ENCODE data around the gene PPARG. TPM values are rescaled to one million over a fixed set of nuclear protein-coding genes. Genes with fewer than 3 reads are reported as not detected.
"Not testable (repeated sequence)": the region's sequence is repeated elsewhere in the genome, so short reads cannot be mapped to it uniquely, and the experiment has no call there.

The PPARG gene
- total RNA-seq, 1 experiment from 2014 or later = 2.6 TPM

DNA sequence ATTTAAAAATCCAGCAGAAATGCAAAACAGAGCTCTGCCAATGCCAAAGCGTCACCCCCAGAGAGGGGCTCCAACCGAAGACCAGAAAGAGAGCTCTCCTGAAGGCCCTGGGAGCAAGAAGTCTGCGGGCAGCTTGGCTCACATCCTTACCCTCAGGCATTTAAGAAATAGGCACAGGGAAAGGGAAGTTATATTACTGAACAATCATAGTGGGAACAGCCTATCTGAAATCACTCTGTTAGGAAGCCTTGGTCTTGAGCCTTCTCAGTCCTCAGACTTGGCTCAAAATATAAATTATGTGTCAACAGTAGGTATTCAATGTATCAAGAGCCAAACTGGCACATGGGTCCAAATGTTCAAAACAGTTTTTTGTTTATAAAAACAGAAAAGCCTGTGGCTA, 10.3 kb upstream of the PPARG start:
- no peak for DNase-seq (ENCODE audit: low read depth)

DNA sequence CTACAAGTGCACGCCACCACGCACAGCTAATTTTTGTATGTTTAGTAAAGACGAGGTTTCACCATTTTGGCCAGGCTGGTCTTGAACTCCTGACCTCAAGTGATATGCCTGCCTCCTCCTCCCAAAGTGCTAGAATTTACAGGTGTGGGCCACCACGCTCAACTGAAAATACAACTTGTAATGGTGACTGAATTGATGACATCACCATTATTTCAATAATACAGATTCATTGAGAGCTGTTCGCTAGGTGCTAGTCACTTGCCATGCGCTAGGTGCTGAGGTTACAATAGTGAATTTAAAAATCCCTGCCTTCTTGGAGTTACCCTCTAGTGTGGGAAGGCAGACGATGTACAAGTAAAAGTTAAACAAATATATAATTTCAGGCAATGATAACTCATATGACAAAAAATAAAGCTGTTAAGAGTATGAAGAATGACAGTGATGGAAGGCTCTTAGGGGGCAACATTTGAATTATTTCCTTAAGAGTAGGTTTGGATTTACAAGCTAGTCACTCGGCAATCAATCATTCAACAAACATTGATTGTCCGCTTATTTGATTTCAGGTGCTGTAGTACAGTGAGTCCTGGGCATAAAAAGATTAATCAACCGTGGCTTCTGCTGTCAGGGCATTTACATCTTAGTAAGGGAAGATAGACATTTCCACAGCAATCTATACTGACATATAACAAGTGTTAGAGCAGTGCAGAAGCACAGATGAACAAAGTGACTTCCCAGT, 9.1 kb upstream of the PPARG start:
- no peak for DNase-seq (ENCODE audit: low read depth)

DNA sequence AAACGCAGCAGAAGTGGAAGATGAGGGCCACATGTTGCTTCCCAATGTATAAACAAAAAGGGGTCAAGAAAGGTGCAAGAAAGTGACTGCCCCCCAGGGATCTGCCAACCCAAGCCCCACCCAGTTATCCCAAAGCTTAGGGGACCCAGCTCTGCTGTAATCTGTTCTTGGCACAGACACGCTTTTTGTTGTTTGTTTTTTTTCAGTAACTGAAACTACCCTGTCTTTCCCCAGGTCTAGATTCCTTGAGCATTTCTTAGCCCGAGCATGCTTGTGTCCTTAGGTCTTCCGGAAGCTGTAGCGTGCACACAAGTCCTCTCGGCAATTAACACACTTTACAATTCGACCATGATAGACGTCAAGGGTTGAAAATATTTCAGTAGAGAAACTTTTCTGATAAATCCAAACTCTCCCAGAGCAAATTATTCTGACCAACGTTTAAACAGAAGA, 8.5 kb upstream of the PPARG start:
- DNase-seq (ENCODE audit: low read depth) = no peak

DNA sequence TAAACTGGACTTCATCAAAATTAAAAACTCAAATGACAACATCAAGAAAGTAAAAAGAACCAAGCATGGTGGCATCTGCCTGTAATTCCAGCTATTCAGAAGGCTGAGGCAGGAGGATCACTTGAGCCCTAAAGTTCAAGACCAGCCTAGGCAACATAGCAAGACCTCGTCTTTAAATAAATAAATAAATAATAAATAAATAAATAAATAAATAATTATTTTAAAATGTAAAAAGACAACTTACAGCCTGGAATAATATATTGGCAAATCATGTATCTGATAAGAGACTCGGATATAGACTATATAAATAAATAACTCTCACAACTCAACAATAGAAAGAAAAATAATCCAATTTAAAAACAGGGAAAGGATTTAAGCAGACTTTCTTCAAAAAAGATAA, 4.3 kb upstream of the PPARG start:
- no peak for DNase-seq (ENCODE audit: low read depth)

DNA sequence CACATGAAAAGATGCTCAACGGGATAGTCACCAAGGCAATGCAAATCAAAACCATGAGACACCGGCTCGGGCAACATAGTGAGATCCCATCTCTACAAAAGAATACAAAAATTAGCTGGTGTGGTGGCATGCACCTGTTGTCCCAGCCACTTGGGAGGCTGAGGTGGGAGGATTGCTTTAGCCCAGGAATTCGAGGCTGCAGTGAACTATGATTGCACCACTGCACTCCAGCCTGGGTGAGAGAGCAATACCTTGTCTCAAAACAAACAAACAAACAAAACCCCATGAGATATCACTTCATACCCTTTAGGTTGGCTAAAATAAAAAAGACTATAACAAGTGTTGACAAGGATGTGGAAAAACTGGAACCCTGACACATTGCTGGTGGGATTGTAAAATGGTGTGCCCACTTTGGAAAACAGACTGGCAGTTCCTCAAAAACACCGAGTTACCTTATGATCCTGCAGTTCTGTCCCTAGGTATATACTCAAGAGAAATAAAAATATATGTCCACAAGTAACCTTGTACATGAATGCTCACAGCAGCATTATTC, 3.8 kb upstream of the PPARG start:
- DNase-seq (ENCODE audit: low read depth) = no peak

DNA sequence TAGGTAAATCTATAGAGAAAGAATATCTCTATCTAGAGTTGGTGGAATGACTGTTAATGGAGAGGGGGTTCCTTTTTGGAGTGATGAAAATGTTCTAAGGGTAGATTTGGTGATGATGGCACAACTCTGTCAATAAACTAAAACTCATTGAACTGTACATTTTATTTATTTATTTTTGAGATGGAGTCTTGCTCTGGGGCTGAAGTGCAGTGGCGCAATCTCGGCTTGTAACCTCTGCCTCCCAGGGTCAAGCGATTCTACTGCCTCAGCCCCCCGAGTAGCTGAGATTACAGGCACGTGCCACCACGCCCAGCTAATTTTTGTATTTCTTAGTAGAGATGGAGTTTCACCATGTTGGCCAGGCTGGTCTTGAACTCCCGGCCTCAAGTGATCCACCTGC, 3.1 kb upstream of the PPARG start:
- DNase-seq (ENCODE audit: low read depth) = not testable (repeated sequence)

DNA sequence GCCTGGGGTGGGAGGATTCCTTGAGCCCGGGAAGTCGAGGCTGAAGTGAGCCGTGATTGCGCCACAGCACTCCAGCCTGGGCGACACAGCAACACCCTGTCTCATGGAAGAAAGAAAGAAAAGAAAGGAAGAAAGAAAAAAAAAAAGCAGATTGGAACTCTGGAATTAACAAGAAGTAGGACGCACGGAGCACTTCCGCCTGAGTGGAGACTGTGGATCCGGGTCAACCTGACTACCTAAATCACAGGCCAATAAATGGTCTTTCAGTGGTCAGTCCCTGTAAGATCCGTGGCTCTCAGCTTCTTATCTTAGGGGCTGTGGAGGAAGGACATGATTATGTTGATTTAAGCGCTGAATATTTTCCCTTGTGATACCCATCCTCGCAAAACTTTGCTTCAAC, 2.4 kb upstream of the PPARG start:
- DNase-seq (ENCODE audit: low read depth) = no peak

DNA sequence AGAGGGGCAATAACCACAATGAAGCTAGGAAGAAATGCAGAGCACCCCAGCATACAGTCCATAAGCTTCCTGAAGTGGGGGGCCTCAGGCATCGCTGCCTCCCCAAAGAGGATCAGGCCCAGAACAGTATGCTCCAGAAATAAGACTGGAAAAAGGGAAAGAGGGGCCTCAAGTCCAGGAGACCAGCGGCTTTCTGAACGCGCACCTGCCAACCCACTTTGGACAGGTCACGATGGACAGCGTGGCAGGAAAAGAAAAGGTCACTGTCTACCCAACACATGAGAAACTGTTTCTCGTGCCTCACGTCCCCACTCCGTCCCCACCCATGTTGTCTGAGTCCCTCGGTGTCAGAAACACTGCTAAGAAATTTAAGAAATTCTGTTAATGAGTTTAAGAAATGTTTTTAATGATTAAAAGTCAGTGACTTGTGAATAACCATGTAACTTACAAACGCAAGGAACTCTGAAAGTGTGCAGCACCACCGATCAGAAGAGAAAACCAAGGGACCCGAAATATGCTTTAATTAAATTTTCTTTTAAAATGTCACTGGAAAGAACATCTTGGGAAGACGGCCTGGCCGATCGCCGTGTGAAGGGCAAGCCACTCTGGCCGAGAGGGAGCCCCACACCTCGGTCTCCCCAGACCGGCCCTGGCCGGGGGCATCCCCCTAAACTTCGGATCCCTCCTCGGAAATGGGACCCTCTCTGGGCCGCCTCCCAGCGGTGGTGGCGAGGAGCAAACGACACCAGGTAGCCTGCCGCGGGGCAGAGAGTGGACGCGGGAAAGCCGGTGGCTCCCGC, 1.7 kb upstream of the PPARG start:
- DNase-seq (ENCODE audit: low read depth) = no peak

DNA sequence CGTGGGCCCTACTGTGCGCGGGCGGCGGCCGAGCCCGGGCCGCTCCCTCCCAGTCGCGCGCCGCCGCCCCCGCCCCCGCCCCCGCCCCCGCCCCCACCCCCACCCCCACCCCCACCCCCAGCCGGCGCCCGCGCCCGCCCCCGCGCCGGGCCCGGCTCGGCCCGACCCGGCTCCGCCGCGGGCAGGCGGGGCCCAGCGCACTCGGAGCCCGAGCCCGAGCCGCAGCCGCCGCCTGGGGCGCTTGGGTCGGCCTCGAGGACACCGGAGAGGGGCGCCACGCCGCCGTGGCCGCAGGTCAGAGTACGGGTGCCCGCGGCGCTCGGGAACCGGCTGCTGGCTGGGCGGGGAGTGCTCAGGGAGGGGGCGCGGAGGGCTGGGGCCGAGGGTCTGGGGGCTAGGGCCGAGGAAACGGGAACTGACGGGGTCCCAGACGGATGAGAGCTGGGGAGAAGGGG, 1.1 kb upstream of the PPARG start:
- DNase-seq (ENCODE audit: low read depth) = no peak

DNA sequence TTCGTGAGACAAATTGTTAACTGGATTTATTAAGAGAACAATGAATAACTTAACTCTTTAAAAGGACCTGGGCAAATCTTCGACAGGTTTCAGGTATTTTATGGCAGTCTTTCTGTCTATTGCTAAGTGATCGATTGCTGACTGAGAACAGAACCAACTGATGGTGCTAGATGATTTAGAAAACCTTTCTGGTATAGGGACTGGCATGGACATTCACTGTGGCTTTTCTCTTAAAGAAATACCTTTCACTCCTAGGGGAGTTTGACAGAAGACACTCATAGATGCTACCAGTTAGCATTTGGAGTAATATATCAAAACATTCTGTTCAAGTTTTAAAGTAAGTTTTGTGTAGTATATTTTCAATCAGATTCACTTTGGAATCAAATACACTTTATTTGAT, 654 bp downstream of the PPARG start:
- DNase-seq (ENCODE audit: low read depth) = no peak

DNA sequence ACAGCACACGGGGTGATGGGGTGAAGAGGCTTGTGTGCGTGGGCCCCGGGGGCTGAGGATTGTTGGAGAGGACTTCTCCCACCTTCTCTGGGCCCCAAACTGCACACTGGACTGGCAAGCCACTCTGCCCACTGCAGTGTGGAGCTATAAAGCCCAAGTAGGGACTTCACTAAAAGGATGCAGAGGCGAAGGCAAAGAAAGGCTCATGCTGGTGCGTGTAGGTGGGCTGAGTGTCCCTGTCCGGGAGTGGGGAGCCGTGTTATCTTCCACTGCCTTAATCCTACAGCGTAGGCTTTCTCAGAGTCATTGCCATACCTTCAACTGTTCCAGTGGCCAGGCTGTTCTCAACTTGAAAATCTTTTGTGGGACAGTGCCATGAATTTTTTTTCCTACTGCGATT, 3.9 kb downstream of the PPARG start:
- DNase-seq (ENCODE audit: low read depth) = no peak

DNA sequence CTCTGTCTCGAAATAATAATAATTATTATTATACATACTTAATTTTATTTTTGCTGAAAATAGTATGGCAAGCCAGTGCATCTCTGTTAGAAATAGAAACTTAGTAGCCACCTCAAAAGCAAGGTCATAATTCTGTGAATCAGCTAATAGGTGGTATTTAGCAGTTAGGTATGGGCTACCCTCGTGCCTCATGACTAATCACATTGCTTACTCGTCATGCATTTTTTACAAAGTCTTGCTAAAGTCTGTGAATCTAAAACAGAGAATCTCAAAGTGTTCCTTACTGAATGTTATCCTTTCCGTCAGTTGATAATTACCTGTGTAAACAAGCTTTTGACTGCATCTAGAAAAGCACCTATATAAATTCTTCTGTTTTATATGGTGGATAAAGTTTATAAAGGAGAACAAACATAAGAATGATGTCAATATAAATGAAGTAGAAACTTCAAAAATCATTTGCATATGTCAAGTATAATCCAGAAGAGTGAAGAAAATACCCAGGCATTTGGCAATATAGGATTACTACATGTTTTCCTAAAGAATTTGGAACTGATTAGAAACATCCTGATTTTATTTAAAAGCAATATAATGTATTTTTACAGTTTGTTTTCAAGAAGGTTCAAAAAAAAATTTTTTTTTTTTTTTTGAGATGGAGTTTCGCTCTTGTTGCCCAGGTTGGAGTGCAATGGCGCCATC, 6.2 kb downstream of the PPARG start:
- peak; percentile 54 for DNase-seq (ENCODE audit: low read depth)

DNA sequence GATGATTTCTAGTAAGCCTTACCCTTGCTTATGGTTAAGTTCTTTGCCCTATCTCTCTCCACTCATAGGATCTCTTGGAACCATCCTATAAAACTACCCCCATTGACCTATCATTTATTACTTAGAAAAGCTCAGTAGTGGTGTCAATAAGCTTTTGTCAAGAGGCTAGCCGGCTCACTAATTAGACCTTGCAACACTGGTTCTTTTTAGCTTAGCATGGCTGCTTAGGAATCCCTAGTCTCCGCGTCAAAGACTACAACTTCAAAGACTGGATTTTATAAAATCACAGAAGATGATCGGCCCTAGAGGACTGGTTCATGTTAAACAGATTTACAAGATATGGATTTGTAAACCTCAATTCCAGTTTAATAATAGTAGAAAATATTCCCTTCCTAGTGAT, 7.6 kb downstream of the PPARG start:
- DNase-seq (ENCODE audit: low read depth) = no peak

DNA sequence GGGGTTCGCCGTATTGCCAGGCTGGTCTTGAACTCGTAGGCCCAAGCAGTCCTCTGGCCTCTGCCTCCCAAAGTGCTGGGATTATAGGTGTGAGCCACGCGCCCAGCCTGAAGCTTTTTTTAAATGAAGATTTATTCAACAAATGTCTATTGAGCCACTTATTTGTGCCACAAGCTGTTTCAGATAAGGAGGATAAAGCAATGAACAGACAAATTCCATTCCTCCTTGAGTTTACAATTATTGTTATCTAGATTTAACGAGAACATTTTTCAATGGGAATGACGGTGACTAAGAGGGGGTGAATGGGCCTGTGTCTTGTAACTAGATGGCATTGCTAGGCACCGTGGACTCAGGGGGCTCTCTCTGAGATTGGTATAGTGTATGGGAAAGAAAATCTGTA, 10.2 kb downstream of the PPARG start:
- DNase-seq (ENCODE audit: low read depth) = no peak

DNA sequence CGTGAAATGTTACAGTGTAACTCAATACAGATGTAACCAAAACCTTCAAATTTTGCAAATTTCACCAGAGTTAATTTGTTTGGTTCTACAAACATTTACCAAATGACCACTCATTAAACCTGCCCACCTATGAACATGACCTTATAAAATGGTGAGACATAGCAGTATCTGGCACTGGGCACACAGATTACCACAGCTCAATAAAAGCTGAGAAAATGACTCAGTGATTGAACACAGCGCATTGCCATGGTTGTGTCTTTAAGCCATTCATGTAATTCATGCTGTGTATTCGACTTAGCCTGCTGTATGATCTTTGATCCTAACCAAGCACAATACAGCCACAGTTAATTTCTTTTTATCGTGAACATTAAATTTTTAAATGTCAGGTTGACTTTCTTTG, 11.3 kb downstream of the PPARG start:
- DNase-seq (ENCODE audit: low read depth) = peak; percentile 39

DNA sequence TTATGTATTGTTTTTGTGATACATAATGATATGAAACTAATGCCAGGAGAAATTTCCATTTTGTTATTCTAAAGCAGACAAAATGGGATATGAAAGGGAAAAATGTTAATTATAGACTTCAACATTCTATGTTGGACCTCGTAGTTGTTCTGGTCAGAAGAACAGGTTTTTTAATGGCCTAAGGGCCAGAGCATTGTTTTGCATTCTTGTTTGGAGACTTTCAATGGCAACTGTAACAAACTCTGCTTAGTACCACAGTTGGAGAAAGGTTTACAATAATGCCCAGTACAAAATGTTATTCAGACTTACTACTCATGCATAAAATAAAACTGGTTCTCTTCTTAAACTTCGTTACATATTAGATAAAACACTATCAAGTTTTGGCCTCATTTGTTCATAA, 12.2 kb downstream of the PPARG start:
- DNase-seq (ENCODE audit: low read depth) = no peak

DNA sequence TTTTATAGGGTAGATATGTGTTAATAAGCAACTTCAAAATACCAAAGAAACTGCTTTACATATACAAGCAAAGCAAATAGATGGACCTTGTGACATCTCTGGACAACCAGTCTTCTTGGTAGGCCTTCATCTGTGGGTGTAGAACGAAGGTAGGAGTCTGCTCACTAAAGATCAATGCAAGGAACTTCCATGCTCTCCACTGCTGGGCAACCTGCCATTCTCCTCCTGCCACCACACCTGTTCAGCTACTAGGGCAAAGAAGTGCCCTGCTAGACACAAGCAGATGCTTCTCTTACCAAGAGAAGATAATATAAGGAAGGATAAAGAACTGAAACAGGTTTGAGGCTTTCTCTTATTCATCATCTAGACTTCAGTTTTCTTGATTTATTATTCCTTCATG, 12.6 kb downstream of the PPARG start:
- no peak for DNase-seq (ENCODE audit: low read depth)

DNA sequence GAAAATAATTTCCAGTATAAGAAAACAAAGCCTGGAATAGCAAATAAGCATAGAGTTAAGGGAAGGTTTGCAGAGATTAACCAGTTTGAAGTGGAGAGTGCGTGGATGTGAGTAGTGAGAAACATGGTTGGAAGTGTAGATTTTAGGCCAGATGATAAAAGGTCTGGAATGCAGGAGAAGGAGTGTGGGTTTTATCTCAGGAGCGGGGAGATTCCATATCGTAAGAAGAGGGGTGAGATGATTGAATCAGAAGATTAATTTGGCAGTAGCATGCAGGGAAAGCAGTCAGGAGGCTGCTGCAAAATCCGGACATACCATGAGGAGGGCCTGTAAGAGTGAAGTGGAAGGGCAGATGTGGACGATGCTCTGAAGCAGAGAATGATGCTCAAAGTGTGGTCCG, 13.7 kb downstream of the PPARG start:
- DNase-seq (ENCODE audit: low read depth) = no peak

DNA sequence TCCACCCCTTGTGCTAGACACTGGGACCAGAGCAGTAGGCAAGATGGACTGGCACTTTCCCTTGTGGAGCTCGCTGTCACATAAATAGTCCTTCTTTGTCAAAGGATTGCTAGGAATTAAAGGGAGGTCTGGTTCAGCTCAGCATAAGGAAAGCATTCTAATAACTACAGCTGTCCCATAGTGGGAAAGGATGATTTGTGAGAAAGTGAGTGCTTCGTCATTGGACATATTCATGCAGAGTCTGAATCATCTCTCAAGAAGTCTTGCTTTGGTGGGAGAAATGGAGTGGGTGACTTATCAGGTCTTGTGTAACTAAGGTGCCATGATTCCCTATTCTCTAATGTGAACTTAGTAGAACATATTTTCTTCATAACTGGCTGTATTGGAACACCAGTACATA, 14.7 kb downstream of the PPARG start:
- DNase-seq (ENCODE audit: low read depth) = peak; percentile 83

DNA sequence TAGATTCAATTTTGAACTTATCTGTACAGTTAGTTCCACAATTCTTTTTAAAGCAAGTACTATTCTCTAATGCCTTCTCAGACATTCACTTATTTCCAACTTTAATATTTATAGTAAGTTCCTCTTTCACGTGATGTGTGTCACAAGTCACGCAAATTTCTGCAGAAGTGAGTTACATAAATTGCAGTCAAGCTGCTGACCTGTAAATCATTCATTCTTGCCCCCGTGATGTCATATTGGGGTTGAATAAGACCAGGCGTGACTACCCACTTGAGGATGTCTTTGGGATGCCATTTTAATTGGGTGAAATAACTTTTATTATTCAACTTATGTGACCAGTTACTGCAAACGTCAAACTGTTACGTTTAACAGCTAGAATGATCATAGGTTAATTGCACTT, 15.1 kb downstream of the PPARG start:
- no peak for DNase-seq (ENCODE audit: low read depth)

DNA sequence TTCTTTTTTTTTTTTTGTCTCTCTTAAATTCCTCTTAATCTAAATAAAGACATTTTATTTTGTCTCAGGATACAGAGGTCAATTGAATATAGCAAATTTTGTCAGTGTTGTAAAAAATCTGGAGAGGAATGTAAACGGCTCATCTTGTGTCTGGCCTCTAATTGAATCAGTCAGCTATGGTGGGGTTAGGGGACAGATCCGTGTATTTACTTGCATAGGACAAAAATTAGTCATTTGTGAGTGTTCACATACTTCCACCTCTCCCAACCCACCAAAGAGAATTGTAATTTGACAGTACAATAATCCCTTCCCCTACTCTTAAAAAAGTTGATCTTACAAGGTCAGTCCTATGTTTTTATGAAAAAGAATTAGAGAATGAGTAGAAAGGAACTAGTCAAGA, 18.3 kb downstream of the PPARG start:
- peak; percentile 8 for DNase-seq (ENCODE audit: low read depth)

DNA sequence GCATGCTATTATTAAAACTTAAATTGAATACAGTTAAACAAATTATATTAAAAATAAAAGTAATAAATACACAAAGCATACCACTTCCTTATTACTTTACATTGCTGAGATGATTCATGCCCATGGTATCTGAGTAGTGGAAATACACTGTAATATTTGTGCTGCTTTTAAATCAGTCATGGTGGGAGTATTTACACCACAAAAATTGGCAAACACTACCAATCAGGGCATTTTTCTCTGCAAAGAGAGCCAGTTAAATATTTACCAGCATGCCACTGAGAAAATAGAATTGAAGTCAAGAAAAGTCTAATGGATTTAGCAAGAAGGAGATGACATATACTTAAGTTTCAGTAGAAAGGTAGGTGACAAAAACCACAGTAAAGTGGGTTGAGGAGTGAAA, 19.6 kb downstream of the PPARG start:
- peak; percentile 87 for DNase-seq (ENCODE audit: low read depth)
